Fibroblast of lung (primary cell): ENCODE measurements around the gene EEF2K. TPM values are rescaled to one million over a fixed set of nuclear protein-coding genes. Genes with fewer than 3 reads are reported as not detected.
A peak's percentile ranks its signal among the peaks of the same experiment; 100 is the strongest.

ENCODE experiments used
- DNase-seq, 2 donors: peaks; one replicate each; pipeline versions ENCODE4 v3.0.0 to v3.0.0-alpha.2; 2010; ENCODE audit warnings: low read depth in 2 of 2
- H2AFZ ChIP-seq: 2 replicates; pipeline ENCODE4 v1.5.1; 2012; ENCODE audit warnings: low read length, control low read depth, inconsistent platforms
- H3K27ac ChIP-seq: 2 replicates; pipeline ENCODE4 v1.5.1; 2011; ENCODE audit warnings: low read length, control low read depth; ENCODE audit not compliant: insufficient read depth
- H3K27me3 ChIP-seq: 2 replicates; pipeline ENCODE4 v1.5.1; 2011; ENCODE audit warnings: mild to moderate bottlenecking, low read length; ENCODE audit not compliant: control insufficient read depth, insufficient read depth
- H3K36me3 ChIP-seq: 2 replicates; pipeline ENCODE4 v1.5.1; 2011; ENCODE audit warnings: low read length; ENCODE audit not compliant: control insufficient read depth, insufficient read depth
- H3K4me1 ChIP-seq: 2 replicates; pipeline ENCODE4 v1.5.1; 2011; ENCODE audit warnings: low read length; ENCODE audit not compliant: control insufficient read depth, insufficient read depth; ENCODE audit errors: extremely low read depth
- H3K4me2 ChIP-seq: 2 replicates; pipeline ENCODE4 v1.5.1; 2011; ENCODE audit warnings: low read length, control low read depth; ENCODE audit not compliant: insufficient read depth; ENCODE audit errors: extremely low read depth
- H3K4me3 ChIP-seq, 4 experiments: fragments of 200-600 bp in 1 of 4; sonication (generic) in 1 of 4; replicated peaks in 1 of 4; 2 replicates each; pipeline ENCODE4 v1.5.1; 2011 to 2016; ENCODE audit warnings: low read length in 4 of 4, low read depth in 3 of 4, mild to moderate bottlenecking in 3 of 4, control low read depth in 2 of 4, inconsistent platforms in 1 of 4, mixed read lengths in 1 of 4; ENCODE audit not compliant: insufficient read depth in 1 of 4; ENCODE audit errors: control extremely low read depth in 1 of 4
- H3K79me2 ChIP-seq: 2 replicates; pipeline ENCODE4 v1.5.1; 2012; ENCODE audit warnings: mild to moderate bottlenecking, low read length, inconsistent platforms; ENCODE audit not compliant: control insufficient read depth, insufficient read depth
- H3K9ac ChIP-seq: 2 replicates; pipeline ENCODE4 v1.5.1; 2011; ENCODE audit warnings: mild to moderate bottlenecking, low read length, control low read depth; ENCODE audit not compliant: insufficient read depth
- H3K9me3 ChIP-seq: 2 replicates; pipeline ENCODE4 v1.5.1; 2012; ENCODE audit warnings: low read depth, low read length; ENCODE audit not compliant: control insufficient read depth, insufficient read depth
- H4K20me1 ChIP-seq: 2 replicates; pipeline ENCODE4 v1.5.1; 2011; ENCODE audit warnings: low read length; ENCODE audit not compliant: control insufficient read depth, insufficient read depth; ENCODE audit errors: extremely low read depth
- CTCF ChIP-seq, 2 donors: IDR thresholded peaks in 1 of 2; conservative IDR thresholded peaks in 1 of 2; 1 replicate in 1 of 2; 2 replicates in 1 of 2; pipeline ENCODE4 v1.5.1; 2011 to 2012; ENCODE audit warnings: low read length in 2 of 2, control low read depth in 1 of 2, inconsistent platforms in 1 of 2, low read depth in 1 of 2, mild to moderate bottlenecking in 1 of 2
- EZH2 ChIP-seq: IDR thresholded peaks from 2 replicates; pipeline ENCODE4 v1.5.1; 2012; ENCODE audit warnings: low read length, control low read depth, mild to moderate bottlenecking; ENCODE audit errors: missing control alignments
- polyA plus RNA-seq, 2 donors: library from polyadenylated mRNA; depleted of rRNA in 1 of 2; stranded (reverse) in 1 of 2; unstranded in 1 of 2; fragments of >200 nt; gene quantifications; 2 replicates each; pipeline ENCODE4 v1.2.1, GENCODE V29; 2011 to 2012; ENCODE audit warnings: missing spikeins in 1 of 2
- total RNA-seq: library from RNA; depleted of rRNA; stranded (reverse); fragments of >200 nt; gene quantifications from 2 replicates; pipeline ENCODE4 v1.2.1, GENCODE V29; 2014

The EEF2K gene
- total and polyA plus RNA-seq, 2 donors (not counting 1 experiment from before 2014, with no cell fraction given): 8.9 to 22.6 TPM

- no peaks in the 10 kb centered on the region for H3K4me1 ChIP-seq
- peaks cover 2% of the 10 kb centered on the region for H3K36me3 ChIP-seq
- no peak overlapping the region for H2AFZ ChIP-seq
- H3K27me3 ChIP-seq: no peaks in the 10 kb centered on the region
- H3K4me3 ChIP-seq: no peak overlapping the region
- H3K4me2 ChIP-seq: no peak overlapping the region
- no peak for DNase-seq
- no peaks in the 10 kb centered on the region for H3K79me2 ChIP-seq
- H3K27ac ChIP-seq: no peak overlapping the region
- H4K20me1 ChIP-seq: no peaks in the 10 kb centered on the region
- H3K9me3 ChIP-seq: no peaks in the 10 kb centered on the region
- TF ChIP-seq CTCF (conservative IDR thresholded peaks at IDR 0.05 in 1 of 2, IDR thresholded peaks at IDR 0.05 in 1 of 2; ENCODE audit: low read depth in 1 of 2, low read length in 2 of 2) (no peak), EZH2 (no peak)
- no peak overlapping the region for H3K9ac ChIP-seq
These were observed 23.8 kb downstream of the EEF2K start for GRCh38 chr16:22229889-22230288.

DNA sequence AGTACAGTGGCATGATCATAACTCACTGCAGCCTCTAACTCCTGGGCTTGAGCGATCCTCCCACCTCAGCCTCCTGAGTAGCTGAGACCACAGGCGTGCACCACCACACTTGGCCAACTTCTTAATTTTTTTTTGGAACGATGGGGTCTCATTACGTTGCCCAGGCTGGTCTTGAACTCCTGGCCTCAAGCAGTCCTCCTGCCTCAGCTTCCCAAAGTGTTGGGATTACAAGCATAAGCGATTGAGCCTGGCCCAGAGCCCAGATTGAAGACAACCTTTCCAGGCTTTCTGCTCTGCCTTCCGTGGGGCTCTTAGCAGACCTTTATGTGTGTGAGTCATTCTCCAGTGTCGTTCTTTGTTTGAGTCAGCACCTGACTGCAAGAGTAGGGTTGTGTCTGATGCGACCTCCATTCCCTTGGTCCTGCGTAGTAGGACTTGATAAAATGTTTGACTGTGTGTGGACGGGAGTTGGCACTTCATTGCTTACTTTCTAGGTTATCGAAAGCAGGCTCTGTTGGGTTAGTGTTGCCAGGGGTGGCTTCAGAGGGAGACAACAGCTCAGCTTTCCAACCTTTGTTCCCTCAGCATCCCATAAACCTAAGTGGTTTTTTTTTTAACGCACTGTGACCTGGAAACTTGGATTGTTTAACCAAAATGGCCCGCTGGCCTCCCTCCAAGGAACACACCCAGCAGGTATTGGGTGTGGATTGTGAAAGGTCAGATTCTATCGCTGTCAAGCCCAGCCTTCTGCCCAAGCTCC is 26.4 kb downstream of the EEF2K start:
- H3K9ac ChIP-seq: no peak overlapping the region

GRCh38 chr16:22233037-22233372 is 26.9 kb downstream of the EEF2K start:
- no peak overlapping the region for H3K27ac ChIP-seq
- no peaks in the 10 kb centered on the region for H3K79me2 ChIP-seq
- no peak for DNase-seq
- no peaks in the 10 kb centered on the region for H3K27me3 ChIP-seq
- no peak overlapping the region for H3K4me3 ChIP-seq
- no peak overlapping the region for H3K9ac ChIP-seq
- no peak overlapping the region for H2AFZ ChIP-seq
- no peak overlapping the region for H3K4me2 ChIP-seq
- TF ChIP-seq CTCF (conservative IDR thresholded peaks at IDR 0.05 in 1 of 2, IDR thresholded peaks at IDR 0.05 in 1 of 2; ENCODE audit: low read depth in 1 of 2, low read length in 2 of 2) (no peak), EZH2 (no peak)
- H3K36me3 ChIP-seq: peaks cover 2% of the 10 kb centered on the region
- no peaks in the 10 kb centered on the region for H4K20me1 ChIP-seq
- no peaks in the 10 kb centered on the region for H3K9me3 ChIP-seq
- H3K4me1 ChIP-seq: no peaks in the 10 kb centered on the region

More for the DNA sequence above, 26.4 kb downstream of the EEF2K start:
- no peaks in the 10 kb centered on the region for H3K27me3 ChIP-seq
- H3K9me3 ChIP-seq: no peaks in the 10 kb centered on the region
- no peaks in the 10 kb centered on the region for H4K20me1 ChIP-seq
- TF ChIP-seq CTCF (conservative IDR thresholded peaks at IDR 0.05 in 1 of 2, IDR thresholded peaks at IDR 0.05 in 1 of 2; ENCODE audit: low read depth in 1 of 2, low read length in 2 of 2): no peak
- no peak for TF ChIP-seq EZH2
- no peak overlapping the region for H3K4me3 ChIP-seq
- H3K4me2 ChIP-seq: no peak overlapping the region
- no peak overlapping the region for H3K27ac ChIP-seq
- peaks cover 2% of the 10 kb centered on the region for H3K36me3 ChIP-seq
- H3K79me2 ChIP-seq: no peaks in the 10 kb centered on the region
- H2AFZ ChIP-seq: no peak overlapping the region
- DNase-seq: peak; percentile 16 to 75
- H3K4me1 ChIP-seq: no peaks in the 10 kb centered on the region
